IMR-90 (cell line): ENCODE results near the gene KIF13A. TPM values are rescaled to one million over a fixed set of nuclear protein-coding genes. Genes with fewer than 3 reads are reported as not detected.

ENCODE experiments used
- ATAC-seq: fragments of 200-7000 bp; cut with Tn5 transposase; 2 replicates; pipeline ENCODE4 v1.9.1; 2020; ENCODE audit warnings: low read depth, mild to moderate bottlenecking, moderate library complexity
- BruUV-seq: library from RNA; stranded (reverse); fragments of 400-500 nt; replicated peaks from 2 replicates; lab custom pipeline; 2021; lab: Mats Ljungman, UMichigan
- CTCF ChIA-PET: fragments of 300-600 bp; formaldehyde crosslinking; extraction: SDS; loops from one replicate; lab custom pipeline; 2021; ENCODE audit warnings: antibody characterized with exemption; lab: Yijun Ruan, JAX
- POLR2A ChIA-PET: fragments of 300-600 bp; sonication (Branson Sonifier 250); formaldehyde crosslinking; loops from one replicate; lab custom pipeline; 2022; ENCODE audit warnings: antibody characterized with exemption; ENCODE audit not compliant: unreplicated experiment; lab: Charles Lee
- DNase-seq: peaks from one replicate; pipeline ENCODE4 v3.0.0; 2013
- H2AFZ ChIP-seq: replicated peaks from 2 replicates; pipeline ENCODE3; 2013; ENCODE audit warnings: low read length, mild to moderate bottlenecking; ENCODE audit not compliant: poor library complexity
- H2AK5ac ChIP-seq: 2 replicates; pipeline ENCODE4 v1.6.1; 2013; ENCODE audit warnings: low read depth, low read length, inconsistent platforms
- H2AK9ac ChIP-seq: replicated peaks from 2 replicates; pipeline ENCODE3; 2013; ENCODE audit warnings: mild to moderate bottlenecking, low read depth, low read length, moderate library complexity; ENCODE audit not compliant: poor library complexity
- H2BK120ac ChIP-seq: 2 replicates; pipeline ENCODE4 v1.6.1; 2013; ENCODE audit warnings: low read depth, low read length, inconsistent platforms
- H2BK15ac ChIP-seq: 3 replicates; pipeline ENCODE4 v1.6.1; 2013; ENCODE audit warnings: low read depth, low read length, inconsistent platforms
- H2BK20ac ChIP-seq: 2 replicates; pipeline ENCODE4 v1.6.1; 2013; ENCODE audit warnings: low read depth, mild to moderate bottlenecking, inconsistent platforms, low read length, moderate library complexity
- H2BK5ac ChIP-seq: 2 replicates; pipeline ENCODE4 v1.6.1; 2013; ENCODE audit warnings: mild to moderate bottlenecking, low read depth, low read length, inconsistent platforms; ENCODE audit not compliant: poor library complexity, severe bottlenecking
- H3K14ac ChIP-seq: replicated peaks from 2 replicates; pipeline ENCODE4 v1.6.1; 2013; ENCODE audit warnings: low read depth, low read length, inconsistent platforms
- H3K18ac ChIP-seq: 2 replicates; pipeline ENCODE4 v1.6.1; 2013; ENCODE audit warnings: low read depth, low read length, control low read depth
- H3K23ac ChIP-seq: 2 replicates; pipeline ENCODE4 v1.6.1; 2013; ENCODE audit warnings: low read depth, low read length, inconsistent platforms
- H3K27ac ChIP-seq: 2 replicates; pipeline ENCODE4 v1.5.1; 2013; ENCODE audit warnings: mild to moderate bottlenecking, control low read depth, low read length; ENCODE audit not compliant: insufficient read depth
- H3K27me3 ChIP-seq: 2 replicates; pipeline ENCODE4 v1.6.1; 2013; ENCODE audit warnings: low read length; ENCODE audit not compliant: control insufficient read depth, insufficient read depth
- H3K36me3 ChIP-seq: 2 replicates; pipeline ENCODE4 v1.6.1; 2013; ENCODE audit warnings: low read length, mixed read lengths; ENCODE audit not compliant: control insufficient read depth, insufficient read depth
- H3K4ac ChIP-seq: 2 replicates; pipeline ENCODE4 v1.6.1; 2013; ENCODE audit warnings: low read depth, low read length, inconsistent platforms
- H3K4me1 ChIP-seq: 2 replicates; pipeline ENCODE4 v1.6.1; 2013; ENCODE audit warnings: low read length, mixed read lengths; ENCODE audit not compliant: control insufficient read depth, insufficient read depth
- H3K4me2 ChIP-seq: 2 replicates; pipeline ENCODE4 v1.6.1; 2013; ENCODE audit warnings: low read depth, mild to moderate bottlenecking, control low read depth, low read length, moderate library complexity
- H3K4me3 ChIP-seq: 2 replicates; pipeline ENCODE4 v1.5.1; 2013; ENCODE audit warnings: low read depth, mild to moderate bottlenecking, control low read depth, low read length, moderate library complexity; ENCODE audit not compliant: insufficient read depth
- H3K56ac ChIP-seq: 2 replicates; pipeline ENCODE4 v1.6.1; 2013; ENCODE audit warnings: low read length, inconsistent platforms; ENCODE audit not compliant: insufficient read depth; ENCODE audit errors: extremely low read depth
- H3K79me1 ChIP-seq, 2 experiments: 2 replicates each; pipeline ENCODE4 v1.6.1; 2013; ENCODE audit warnings: low read length in 2 of 2, inconsistent platforms in 1 of 2, low read depth in 1 of 2
- H3K9ac ChIP-seq: 2 replicates; pipeline ENCODE4 v1.6.1; 2013; ENCODE audit warnings: low read depth, low read length, control low read depth
- H3K9me1 ChIP-seq: 2 replicates; pipeline ENCODE4 v1.6.1; 2013; ENCODE audit warnings: low read length, inconsistent platforms; ENCODE audit not compliant: insufficient read depth
- H3K9me3 ChIP-seq: 2 replicates; pipeline ENCODE4 v1.6.1; 2013; ENCODE audit warnings: low read length; ENCODE audit not compliant: control insufficient read depth, insufficient read depth
- H4K20me1 ChIP-seq: 2 replicates; pipeline ENCODE4 v1.6.1; 2013; ENCODE audit warnings: low read length, inconsistent platforms; ENCODE audit not compliant: insufficient read depth
- H4K5ac ChIP-seq: 2 replicates; pipeline ENCODE4 v1.6.1; 2013; ENCODE audit warnings: mild to moderate bottlenecking, low read depth, low read length, control low read depth
- H4K8ac ChIP-seq, 2 experiments: 2 replicates each; pipeline ENCODE4 v1.6.1; 2013; ENCODE audit warnings: low read depth in 2 of 2, low read length in 2 of 2, control low read depth in 1 of 2, inconsistent platforms in 1 of 2
- H4K91ac ChIP-seq: 2 replicates; pipeline ENCODE4 v1.6.1; 2013; ENCODE audit warnings: low read depth, low read length, inconsistent platforms; ENCODE audit not compliant: insufficient read depth
- FOS ChIP-seq: fragments of 150-350 bp; IDR thresholded peaks from 2 replicates; pipeline ENCODE4 v1.6.1; 2016; ENCODE audit warnings: low read depth, low read length
- MAFK ChIP-seq: IDR thresholded peaks from 2 replicates; pipeline ENCODE4 v1.6.1; 2012; ENCODE audit warnings: low read depth, low read length, improper control_type of control experiment
- NFE2L2 ChIP-seq: fragments of 150-350 bp; IDR thresholded peaks from 2 replicates; pipeline ENCODE4 v1.6.1; 2016; ENCODE audit warnings: low read depth, mild to moderate bottlenecking, low read length
- RFX5 ChIP-seq: IDR thresholded peaks from 2 replicates; pipeline ENCODE4 v1.8.0; 2012; ENCODE audit warnings: low read depth, mild to moderate bottlenecking, low read length, moderate library complexity
- WGBS, 2 experiments: methylation state at CpG; one replicate each; pipeline versions ENCODE4 v1.1.5 to v1.1.7; 2013; ENCODE audit warnings: missing lambda C conversion rate in 2 of 2; ENCODE audit not compliant: insufficient read length in 1 of 2; ENCODE audit errors: extremely low coverage in 2 of 2; 5-methylcytosine and 5-hydroxymethylcytosine counted together
- dilution Hi-C: fragments of 300-500 bp; cut with HindIII; formaldehyde crosslinking; loops from one replicate; pipeline ENCODE4 v1.14.3; 2018; ENCODE audit warnings: low sequenced_read_pairs; ENCODE audit not compliant: unreplicated experiment
- in situ Hi-C: fragments of 300-500 bp; cut with MboI; formaldehyde crosslinking; loops from 3 replicates; pipeline ENCODE4 v1.14.3; 2019; ENCODE audit warnings: low sequenced_read_pairs, inconsistent platforms, mixed read lengths
- intact Hi-C: fragments of 100-400 bp; cut with micrococcal nuclease; formaldehyde crosslinking; loops from 2 replicates; pipeline ENCODE4 v1.10.0; 2022
- polyA plus RNA-seq, 3 experiments: library from polyadenylated mRNA; depleted of rRNA; stranded (reverse); fragments of >200 nt; gene quantifications; 2 replicates each; pipeline ENCODE4 v1.2.3, GENCODE V29; 2012; ENCODE audit warnings: low replicate concordance in 1 of 3
- total RNA-seq: library from RNA; depleted of rRNA; stranded (reverse); fragments of >200 nt; gene quantifications from 2 replicates; pipeline ENCODE4 v1.2.3, GENCODE V29; 2012

The KIF13A gene
- total and polyA plus RNA-seq, 2 of the 4 experiments (the other 2 are of a cell fraction), result 23.3 to 51.8 TPM

DNA sequence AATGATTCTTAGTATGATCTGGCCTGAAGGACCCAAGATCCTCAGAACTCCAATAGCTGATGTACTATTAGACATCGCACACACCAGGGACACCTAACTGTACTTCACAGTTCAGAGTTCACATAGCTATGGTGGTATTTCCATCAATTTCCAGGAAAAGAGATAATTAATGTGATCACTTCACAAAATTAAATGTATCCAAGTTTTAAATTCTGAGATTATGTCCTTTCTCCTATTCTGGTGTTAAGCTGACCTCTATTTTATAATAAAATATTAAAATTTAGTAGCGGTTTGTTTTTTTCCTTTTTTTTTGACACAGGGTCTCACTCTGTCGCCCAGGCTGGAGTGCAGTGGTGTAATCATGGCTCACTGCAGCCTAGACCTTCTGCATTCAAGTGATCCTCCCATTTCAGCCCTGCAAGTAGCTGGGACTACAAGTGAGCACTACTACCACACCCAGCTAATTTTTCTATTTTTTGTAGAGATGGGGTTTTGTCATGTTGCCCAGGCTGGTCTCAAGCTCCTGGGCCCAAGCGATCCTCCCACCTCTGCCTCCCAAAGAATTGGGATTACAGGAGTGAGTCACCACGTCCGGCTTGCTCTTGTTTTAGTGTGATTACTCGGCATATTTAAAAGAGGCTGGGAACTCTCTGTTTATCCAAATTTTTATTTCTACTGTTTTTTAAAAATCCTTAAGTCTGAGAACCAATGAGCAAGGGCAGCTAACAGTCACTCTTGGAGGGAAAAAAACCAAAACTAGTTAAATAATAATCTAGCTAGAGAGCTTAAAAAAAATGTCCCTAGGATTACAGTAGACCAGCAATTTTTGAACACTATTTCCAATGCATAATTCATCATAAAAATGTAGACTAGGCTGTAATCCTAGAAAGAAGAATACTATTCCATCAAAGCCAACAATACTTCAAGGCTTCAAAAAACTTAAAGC, 16.0 kb downstream of the KIF13A start:
- Histone ChIP-seq H3K56ac (no peak overlapping the region), H3K9me3 (no peaks in the 10 kb centered on the region), H3K27ac (no peak overlapping the region), H3K14ac (peak overlapping the region; percentile 70; the same call in 1 of the 2 replicates), H2BK15ac (peak overlapping the region; percentile 88; the same call in 2 of the 3 replicates), H4K8ac (peak overlapping the region in 1 of 2 experiments; percentile 62; a peak in 1 of 4 replicates), H2BK5ac (peak overlapping the region; percentile 48), H4K5ac (0 out of 2 replicates have a peak overlapping the region, but pooled peaks have one; percentile 16), H3K9ac (no peak overlapping the region), H3K4me3 (no peak overlapping the region), H4K20me1 (peaks cover 32% of the 10 kb centered on the region), H2BK120ac (peak overlapping the region; percentile 65; the same call in 1 of the 2 replicates), H3K4ac (peak overlapping the region; percentile 57; the same call in 1 of the 2 replicates), H3K23ac (no peak overlapping the region; the same call in 1 of the 2 replicates), H2BK20ac (0 out of 2 replicates have a peak overlapping the region, but pooled peaks have one; percentile 45), H2AK5ac (peak overlapping the region; percentile 27), H3K18ac (peak overlapping the region; percentile 41; the same call in 1 of the 2 replicates), H2AFZ (no peak overlapping the region), H4K91ac (no peak overlapping the region), H3K4me1 (peaks cover 23% of the 10 kb centered on the region), H3K9me1 (peaks cover 25% of the 10 kb centered on the region), H3K4me2 (no peak overlapping the region), H2AK9ac (no peak overlapping the region), H3K79me1 (peaks cover 23 to 68% of the 10 kb centered on the region in 2 experiments), H3K27me3 (no peaks in the 10 kb centered on the region), H3K36me3 (no peaks in the 10 kb centered on the region)
- in situ Hi-C loops, result no loop called here
- no TSS peak for BruUV-seq
- ChIA-PET CTCF (no interaction called here), POLR2A (no interaction called here)
- peak; percentile 77 for DNase-seq
- ATAC-seq, result peak; percentile 75
- WGBS, 2 experiments, result no CpG with 5 or more reads among the region's 7 CpGs
- peak; percentile 17; the same call in 1 of the 2 replicates for TF ChIP-seq NFE2L2
- peak; percentile 41 for TF ChIP-seq MAFK
- 0 out of 2 replicates have a peak, but pooled peaks have one; percentile 15 for TF ChIP-seq FOS
- no peak for TF ChIP-seq RFX5
- dilution Hi-C loops, result no loop called here
- intact Hi-C loops, result no loop called here
